WTC11 (cell line): ENCODE data around the gene ZFYVE28. TPM values are rescaled to one million over a fixed set of nuclear protein-coding genes. Genes with fewer than 3 reads are reported as not detected.

ENCODE experiments used
- ATAC-seq: fragments of 200-7000 bp; cut with Tn5 transposase; 2 replicates; pipeline ENCODE4 v1.10.0; 2021; ENCODE audit warnings: mild to moderate bottlenecking, moderate library complexity
- CTCF ChIA-PET: fragments of 300-600 bp; sonication (Branson Sonifier 250); formaldehyde crosslinking; loops from one replicate; lab custom pipeline; 2021; ENCODE audit warnings: antibody characterized with exemption; lab: Charles Lee
- POLR2A ChIA-PET: fragments of 350-600 bp; sonication (Branson Sonifier 250); formaldehyde crosslinking; loops from one replicate; lab custom pipeline; 2021; ENCODE audit warnings: antibody characterized with exemption; lab: Charles Lee
- DNase-seq: peaks from one replicate; pipeline ENCODE4 v3.0.0; 2021; ENCODE audit warnings: low spot score
- H3K27ac Mint-ChIP-seq: 2 replicates; pipeline ENCODE4 v1.8.0; 2021; ENCODE audit warnings: mixed read lengths
- H3K27me3 Mint-ChIP-seq: 2 replicates; pipeline ENCODE4 v1.8.0; 2021; ENCODE audit warnings: low read depth, mild to moderate bottlenecking, moderate library complexity, mixed read lengths
- H3K36me3 Mint-ChIP-seq: 2 replicates; pipeline ENCODE4 v1.8.0; 2021; ENCODE audit warnings: mixed read lengths
- H3K4me1 Mint-ChIP-seq: 2 replicates; pipeline ENCODE4 v1.8.0; 2022; ENCODE audit warnings: mixed read lengths
- H3K4me3 Mint-ChIP-seq: 2 replicates; pipeline ENCODE4 v1.8.0; 2021; ENCODE audit warnings: mild to moderate bottlenecking, moderate library complexity, mixed read lengths
- H3K9me3 Mint-ChIP-seq: 2 replicates; pipeline ENCODE4 v1.8.0; 2021; ENCODE audit warnings: mixed read lengths
- ATF1 ChIP-seq: sonication (generic); formaldehyde crosslinking; IDR thresholded peaks from 2 replicates; pipeline ENCODE4 v1.8.1; 2023; ENCODE audit warnings: mild to moderate bottlenecking, moderate library complexity, missing genetic modification reagents
- CREB1 ChIP-seq: sonication (generic); formaldehyde crosslinking; IDR thresholded peaks from 2 replicates; pipeline ENCODE4 v1.8.0; 2023; ENCODE audit warnings: mild to moderate bottlenecking, missing genetic modification reagents
- ELF4 ChIP-seq: sonication (generic); formaldehyde crosslinking; IDR thresholded peaks from 2 replicates; pipeline ENCODE4 v1.8.1; 2022; ENCODE audit warnings: low read depth, mild to moderate bottlenecking, moderate library complexity, missing genetic modification reagents
- EMX1 ChIP-seq: fragments of 250-450 bp; sonication (Bioruptor Pico); IDR thresholded peaks from 2 replicates; pipeline ENCODE4 v1.8.0; 2021; ENCODE audit warnings: mild to moderate bottlenecking
- ERG ChIP-seq: fragments of 250-450 bp; sonication (Bioruptor Pico); IDR thresholded peaks from 2 replicates; pipeline ENCODE4 v1.8.0; 2021; ENCODE audit warnings: mild to moderate bottlenecking
- ESRRA ChIP-seq: sonication (generic); formaldehyde crosslinking; IDR thresholded peaks from 2 replicates; pipeline ENCODE4 v1.8.1; 2022; ENCODE audit warnings: mild to moderate bottlenecking, missing genetic modification reagents, borderline replicate concordance
- FOXJ3 ChIP-seq: sonication (generic); formaldehyde crosslinking; IDR thresholded peaks from 2 replicates; pipeline ENCODE4 v1.9.0; 2021; ENCODE audit warnings: missing genetic modification reagents, mild to moderate bottlenecking, borderline replicate concordance
- FOXK1 ChIP-seq: sonication (generic); formaldehyde crosslinking; IDR thresholded peaks from 2 replicates; pipeline ENCODE4 v1.8.0; 2022; ENCODE audit warnings: mild to moderate bottlenecking, moderate library complexity, missing genetic modification reagents
- HMGA2 ChIP-seq: fragments of 250-450 bp; sonication (Bioruptor Pico); IDR thresholded peaks from 2 replicates; pipeline ENCODE4 v1.4.0; 2021; ENCODE audit warnings: mild to moderate bottlenecking, moderate library complexity
- IRF1 ChIP-seq: sonication (generic); formaldehyde crosslinking; IDR thresholded peaks from 2 replicates; pipeline ENCODE4 v1.8.0; 2023; ENCODE audit warnings: missing genetic modification reagents
- MLX ChIP-seq: sonication (generic); formaldehyde crosslinking; IDR thresholded peaks from 2 replicates; pipeline ENCODE4 v1.8.1; 2023; ENCODE audit warnings: mild to moderate bottlenecking, missing genetic modification reagents, moderate library complexity
- MXD4 ChIP-seq: fragments of 250-450 bp; sonication (Bioruptor Pico); IDR thresholded peaks from 2 replicates; pipeline ENCODE4 v1.8.0; 2021; ENCODE audit warnings: mild to moderate bottlenecking, moderate library complexity, borderline replicate concordance
- NFATC4 ChIP-seq: fragments of 250-450 bp; sonication (Bioruptor Pico); IDR thresholded peaks from 2 replicates; pipeline ENCODE4 v1.9.0; 2021; ENCODE audit warnings: mild to moderate bottlenecking
- NFYB ChIP-seq: sonication (generic); formaldehyde crosslinking; conservative IDR thresholded peaks from 2 replicates; pipeline ENCODE4 v1.8.0; 2022; ENCODE audit warnings: low read depth, missing genetic modification reagents
- NR1H2 ChIP-seq: sonication (generic); formaldehyde crosslinking; IDR thresholded peaks from 2 replicates; pipeline ENCODE4 v1.9.0; 2021; ENCODE audit warnings: mild to moderate bottlenecking, moderate library complexity, missing genetic modification reagents
- NR3C1 ChIP-seq: sonication (generic); formaldehyde crosslinking; conservative IDR thresholded peaks from 2 replicates; pipeline ENCODE4 v1.8.1; 2023; ENCODE audit warnings: low read depth, mild to moderate bottlenecking, missing genetic modification reagents
- PREB ChIP-seq: sonication (generic); formaldehyde crosslinking; IDR thresholded peaks from 2 replicates; pipeline ENCODE4 v1.8.1; 2022; ENCODE audit warnings: mild to moderate bottlenecking, missing genetic modification reagents, moderate library complexity, borderline replicate concordance
- RORB ChIP-seq: fragments of 250-450 bp; sonication (Bioruptor Pico); IDR thresholded peaks from 2 replicates; pipeline ENCODE4 v1.9.0; 2021; ENCODE audit warnings: mild to moderate bottlenecking
- TP53 ChIP-seq: sonication (generic); formaldehyde crosslinking; IDR thresholded peaks from 2 replicates; pipeline ENCODE4 v1.8.1; 2023; ENCODE audit warnings: mild to moderate bottlenecking, missing genetic modification reagents
- ZNF219 ChIP-seq: sonication (generic); formaldehyde crosslinking; IDR thresholded peaks from 2 replicates; pipeline ENCODE4 v1.8.0; 2023; ENCODE audit warnings: missing genetic modification reagents, mild to moderate bottlenecking, borderline replicate concordance
- ZNF232 ChIP-seq: sonication (generic); formaldehyde crosslinking; IDR thresholded peaks from 2 replicates; pipeline ENCODE4 v1.8.0; 2022; ENCODE audit warnings: mild to moderate bottlenecking, missing genetic modification reagents
- ZNF317 ChIP-seq: sonication (generic); formaldehyde crosslinking; IDR thresholded peaks from 2 replicates; pipeline ENCODE4 v1.8.1; 2023; ENCODE audit warnings: low read depth, mild to moderate bottlenecking, moderate library complexity, missing genetic modification reagents, borderline replicate concordance
- ZNF396 ChIP-seq: fragments of 250-450 bp; sonication (Bioruptor Pico); IDR thresholded peaks from 2 replicates; pipeline ENCODE4 v1.8.0; 2021; ENCODE audit warnings: mild to moderate bottlenecking, moderate library complexity, borderline replicate concordance
- ZNF423 ChIP-seq: fragments of 250-450 bp; sonication (Bioruptor Pico); IDR thresholded peaks from 2 replicates; pipeline ENCODE4 v2.1.2; 2022; ENCODE audit warnings: mild to moderate bottlenecking, moderate library complexity
- ZNF425 ChIP-seq: fragments of 250-450 bp; sonication (Bioruptor Pico); conservative IDR thresholded peaks from 2 replicates; pipeline ENCODE4 v1.9.0; 2021; ENCODE audit warnings: mild to moderate bottlenecking
- ZNF512 ChIP-seq: sonication (generic); formaldehyde crosslinking; IDR thresholded peaks from 2 replicates; pipeline ENCODE4 v1.8.1; 2022; ENCODE audit warnings: missing genetic modification reagents, borderline replicate concordance
- ZNF671 ChIP-seq: fragments of 250-450 bp; sonication (Bioruptor Pico); IDR thresholded peaks from 2 replicates; pipeline ENCODE4 v1.8.0; 2021; ENCODE audit warnings: mild to moderate bottlenecking
- total RNA-seq: library from RNA; stranded (reverse); gene quantifications from 3 replicates; pipeline ENCODE4 v1.2.3, GENCODE V29; 2021

Gene ZFYVE28
- total RNA-seq, 1 experiment from 2014 or later, result 7.8 TPM

- peaks cover 3% of the 10 kb centered on the region; the same call in 1 of the 2 replicates for H3K4me1 Mint-ChIP-seq
- H3K27ac Mint-ChIP-seq, result no peak overlapping the region
- DNase-seq (no peak), ATAC-seq (no peak)
- no peaks in the 10 kb centered on the region; the same call in 1 of the 2 replicates for H3K27me3 Mint-ChIP-seq
- H3K9me3 Mint-ChIP-seq, result peaks cover 26% of the 10 kb centered on the region
- H3K4me3 Mint-ChIP-seq, result no peak overlapping the region
- no peak for TF ChIP-seq IRF1 (CRISPR knock-in tag)
- no peak for TF ChIP-seq MLX (CRISPR knock-in tag)
- TF ChIP-seq NFATC4, result no peak
- TF ChIP-seq ZNF425, result no peak
- no peak for TF ChIP-seq NR3C1 (CRISPR knock-in tag)
- no peak for TF ChIP-seq ESRRA (CRISPR knock-in tag)
- no peak for TF ChIP-seq PREB
- no peak for TF ChIP-seq ATF1 (CRISPR knock-in tag)
- TF ChIP-seq ZNF423 (CRISPR knock-in tag), result no peak
- TF ChIP-seq ZNF671 (CRISPR knock-in tag), result no peak
- no peak for TF ChIP-seq NR1H2 (CRISPR knock-in tag)
- no peak for TF ChIP-seq ZNF232
- no peak for TF ChIP-seq TP53 (CRISPR knock-in tag)
- no peak for TF ChIP-seq RORB (CRISPR knock-in tag)
- TF ChIP-seq FOXJ3, result no peak
- peaks cover 14% of the 10 kb centered on the region for H3K36me3 Mint-ChIP-seq
- CTCF ChIA-PET, result no interaction called here
- POLR2A ChIA-PET, result no interaction called here
Observed at GRCh38 chr4:2378898-2379297, 39.5 kb downstream of the ZFYVE28 start.

GRCh38 chr4:2378401-2378800 lies 40.0 kb downstream of the ZFYVE28 start:
- peaks cover 19% of the 10 kb centered on the region for H3K36me3 Mint-ChIP-seq
- H3K4me1 Mint-ChIP-seq, result peaks cover 3% of the 10 kb centered on the region; the same call in 1 of the 2 replicates
- ChIA-PET CTCF (no interaction called here), POLR2A (no interaction called here)
- no peak overlapping the region for H3K4me3 Mint-ChIP-seq
- no peak overlapping the region for H3K27ac Mint-ChIP-seq
- DNase-seq, result no peak
- TF ChIP-seq ZNF317 (CRISPR knock-in tag), result no peak
- TF ChIP-seq EMX1 (CRISPR knock-in tag), result no peak
- TF ChIP-seq ELF4 (CRISPR knock-in tag), result no peak
- no peak for TF ChIP-seq ZNF396 (CRISPR knock-in tag)
- TF ChIP-seq ZNF232, result no peak
- TF ChIP-seq ERG (CRISPR knock-in tag), result no peak
- TF ChIP-seq ZNF425, result no peak
- TF ChIP-seq ZNF423 (CRISPR knock-in tag), result no peak
- TF ChIP-seq NFATC4, result no peak
- no peak for TF ChIP-seq NFYB (CRISPR knock-in tag)
- no peak for TF ChIP-seq ATF1 (CRISPR knock-in tag)
- TF ChIP-seq MXD4 (CRISPR knock-in tag), result no peak
- no peak for TF ChIP-seq FOXK1 (CRISPR knock-in tag)
- TF ChIP-seq CREB1 (CRISPR knock-in tag), result no peak
- TF ChIP-seq HMGA2 (CRISPR knock-in tag), result no peak
- no peak for TF ChIP-seq ZNF219 (CRISPR knock-in tag)
- TF ChIP-seq ZNF512 (CRISPR knock-in tag), result no peak
- TF ChIP-seq, all 79 proteins: peak for 0
- no peak for ATAC-seq
- Mint-ChIP-seq H3K27me3 (no peaks in the 10 kb centered on the region; the same call in 1 of the 2 replicates), H3K9me3 (peaks cover 31% of the 10 kb centered on the region)
